HG03025 (cell line): ENCODE data around the gene CLDN4.
"Not testable (repeated sequence)": the region's sequence is repeated elsewhere in the genome, so short reads cannot be mapped to it uniquely, and the experiment has no call there.

Source experiments
- ATAC-seq: cut with Tn5 transposase; IDR thresholded peaks from one replicate; pipeline ENCODE4 v1.9.1; 2021; ENCODE audit warnings: mild to moderate bottlenecking, moderate library complexity; ENCODE audit not compliant: unreplicated experiment, low FRiP score

The CLDN4 gene

DNA sequence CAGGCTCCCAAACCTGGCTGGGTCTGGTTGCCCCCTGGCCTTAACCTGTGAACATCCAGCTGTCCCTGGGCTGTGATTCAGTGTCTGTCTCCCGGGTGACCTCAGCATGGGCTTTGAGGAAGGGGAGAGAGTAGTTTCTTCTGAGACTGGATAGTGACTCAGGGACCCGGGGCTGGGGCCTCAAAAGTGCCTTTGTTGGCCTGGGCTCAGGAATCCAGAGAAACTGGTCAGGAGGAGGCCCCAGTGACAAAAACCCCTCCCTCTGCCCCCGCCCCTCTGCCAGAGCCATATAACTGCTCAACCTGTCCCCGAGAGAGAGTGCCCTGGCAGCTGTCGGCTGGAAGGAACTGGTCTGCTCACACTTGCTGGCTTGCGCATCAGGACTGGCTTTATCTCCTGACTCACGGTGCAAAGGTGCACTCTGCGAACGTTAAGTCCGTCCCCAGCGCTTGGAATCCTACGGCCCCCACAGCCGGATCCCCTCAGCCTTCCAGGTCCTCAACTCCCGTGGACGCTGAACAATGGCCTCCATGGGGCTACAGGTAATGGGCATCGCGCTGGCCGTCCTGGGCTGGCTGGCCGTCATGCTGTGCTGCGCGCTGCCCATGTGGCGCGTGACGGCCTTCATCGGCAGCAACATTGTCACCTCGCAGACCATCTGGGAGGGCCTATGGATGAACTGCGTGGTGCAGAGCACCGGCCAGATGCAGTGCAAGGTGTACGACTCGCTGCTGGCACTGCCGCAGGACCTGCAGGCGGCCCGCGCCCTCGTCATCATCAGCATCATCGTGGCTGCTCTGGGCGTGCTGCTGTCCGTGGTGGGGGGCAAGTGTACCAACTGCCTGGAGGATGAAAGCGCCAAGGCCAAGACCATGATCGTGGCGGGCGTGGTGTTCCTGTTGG is at the start of gene CLDN4:
Gene CLDN4 (plus strand): TSS at position 316 of the 903 bp plus-strand sequence. CDS start 206 bp downstream, at position 522.
- ATAC-seq: no peak

DNA sequence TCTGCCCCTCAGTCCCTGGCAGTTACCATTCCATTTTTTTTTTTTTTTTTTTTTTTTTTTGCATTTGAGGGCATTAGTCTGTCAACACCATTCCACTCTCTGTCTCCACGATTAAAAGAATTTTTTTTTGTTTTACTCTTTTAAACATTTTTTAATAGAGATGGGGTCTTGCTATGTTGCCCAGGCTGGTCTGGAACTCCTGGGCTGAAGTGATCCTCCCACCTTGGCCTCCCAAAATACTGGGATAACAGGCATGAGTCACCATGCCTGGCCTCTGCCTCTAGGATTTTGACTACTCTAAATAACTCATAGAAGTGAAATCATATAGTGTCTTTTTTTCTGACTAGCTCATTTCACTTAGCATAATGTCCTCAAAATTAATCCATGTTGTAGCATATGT is 44.2 kb upstream of the CLDN4 start:
- no peak for ATAC-seq

DNA sequence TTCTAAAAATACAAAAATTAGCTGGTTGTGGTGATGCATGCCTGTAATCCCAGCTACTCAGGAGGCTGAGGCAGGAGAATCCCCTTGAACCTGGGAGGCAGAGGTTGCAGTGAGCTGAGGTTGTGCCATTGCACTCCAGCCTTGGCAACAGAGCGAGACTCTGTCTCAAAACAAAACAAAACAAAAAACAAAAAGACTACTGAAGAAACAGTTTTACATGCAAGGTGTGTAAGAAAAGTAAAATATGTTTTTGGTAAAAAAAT is 43.1 kb upstream of the CLDN4 start:
- ATAC-seq: not testable (repeated sequence)

DNA sequence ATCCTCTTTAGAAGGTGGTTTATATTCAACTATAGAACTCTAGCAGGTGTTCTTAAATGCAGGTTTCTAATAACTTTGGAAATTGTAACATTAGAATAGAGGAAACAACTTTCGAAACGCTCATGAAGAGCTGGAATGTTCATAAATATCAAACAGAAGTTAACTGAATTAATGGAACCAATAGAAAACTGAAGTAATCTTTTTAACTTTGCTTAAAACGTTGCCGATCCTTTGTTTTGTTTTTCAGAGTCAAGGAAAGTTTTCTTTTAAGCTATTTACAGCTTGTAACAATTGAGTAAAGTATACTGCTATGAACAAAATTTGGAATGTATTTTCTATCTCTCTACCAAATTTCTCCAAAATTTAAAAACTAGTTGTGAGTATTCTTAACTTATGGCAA is 41.7 kb upstream of the CLDN4 start:
- no peak for ATAC-seq

GRCh38 chr7:73791170-73791690 is 39.6 kb upstream of the CLDN4 start:
- not testable (repeated sequence) for ATAC-seq

- ATAC-seq: not testable (repeated sequence)
These were observed 35.6 kb upstream of the CLDN4 start for GRCh38 chr7:73795188-73795587.

DNA sequence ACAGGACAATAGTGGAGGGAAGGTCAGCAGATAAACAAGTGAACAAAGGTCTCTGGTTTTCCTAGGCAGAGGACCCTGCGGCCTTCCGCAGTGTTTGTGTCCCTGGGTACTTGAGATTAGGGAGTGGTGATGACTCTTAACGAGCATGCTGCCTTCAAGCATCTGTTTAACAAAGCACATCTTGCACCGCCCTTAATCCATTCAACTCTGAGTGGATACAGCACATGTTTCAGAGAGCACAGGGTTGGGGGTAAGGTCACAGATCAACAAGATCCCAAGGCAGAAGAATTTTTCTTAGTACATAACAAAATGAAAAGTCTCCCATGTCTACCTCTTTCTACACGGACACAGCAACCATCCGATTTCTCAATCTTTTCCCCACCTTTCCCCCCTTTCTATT is 34.1 kb upstream of the CLDN4 start:
- not testable (repeated sequence) for ATAC-seq

DNA sequence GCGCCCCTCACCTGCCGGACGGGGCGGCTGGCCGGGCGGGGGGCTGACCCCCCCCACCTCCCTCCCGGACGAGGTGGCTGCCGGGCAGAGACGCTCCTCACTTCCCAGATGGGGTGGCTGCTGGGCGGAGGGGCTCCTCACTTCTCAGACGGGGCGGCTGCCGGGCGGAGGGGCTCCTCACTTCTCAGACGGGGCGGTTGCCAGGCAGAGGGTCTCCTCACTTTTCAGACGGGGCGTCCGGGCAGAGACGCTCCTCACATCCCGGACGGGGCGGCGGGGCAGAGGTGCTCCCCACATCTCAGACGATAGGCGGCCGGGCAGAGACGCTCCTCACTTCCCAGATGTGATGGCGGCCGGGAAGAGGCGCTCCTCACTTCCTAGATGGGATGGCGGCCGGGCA is 33.6 kb upstream of the CLDN4 start:
- not testable (repeated sequence) for ATAC-seq

GRCh38 chr7:73799282-73800141 is 31.3 kb upstream of the CLDN4 start:
- no peak for ATAC-seq

GRCh38 chr7:73801577-73801976 is 29.2 kb upstream of the CLDN4 start:
- no peak for ATAC-seq

- no peak for ATAC-seq
These were observed 28.3 kb upstream of the CLDN4 start for GRCh38 chr7:73802459-73802858.

DNA sequence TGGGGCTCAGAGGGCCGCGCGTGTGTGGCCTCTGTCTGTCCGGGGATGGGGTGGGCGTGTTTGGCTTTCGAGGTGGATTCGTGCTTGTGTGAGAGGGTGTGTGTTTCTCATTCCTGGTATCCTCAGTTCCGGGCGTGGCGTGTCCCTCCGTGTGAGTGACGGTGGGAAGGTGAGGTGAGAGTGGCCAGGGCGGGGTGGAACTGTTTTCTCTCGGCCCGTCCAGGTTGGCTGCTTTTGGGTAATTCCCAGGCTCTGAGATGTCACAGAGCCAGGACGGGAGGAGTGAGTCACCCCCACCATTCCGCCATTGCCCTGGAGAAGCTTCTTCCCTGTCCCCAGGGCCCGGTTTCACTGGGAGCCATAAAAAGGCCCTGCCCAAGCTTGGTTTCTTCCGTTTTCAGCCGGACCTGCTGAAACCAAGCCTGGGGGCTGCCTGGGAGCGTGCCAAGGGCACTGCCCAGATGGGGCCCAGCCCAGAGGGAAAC is 21.3 kb upstream of the CLDN4 start:
- no peak for ATAC-seq

DNA sequence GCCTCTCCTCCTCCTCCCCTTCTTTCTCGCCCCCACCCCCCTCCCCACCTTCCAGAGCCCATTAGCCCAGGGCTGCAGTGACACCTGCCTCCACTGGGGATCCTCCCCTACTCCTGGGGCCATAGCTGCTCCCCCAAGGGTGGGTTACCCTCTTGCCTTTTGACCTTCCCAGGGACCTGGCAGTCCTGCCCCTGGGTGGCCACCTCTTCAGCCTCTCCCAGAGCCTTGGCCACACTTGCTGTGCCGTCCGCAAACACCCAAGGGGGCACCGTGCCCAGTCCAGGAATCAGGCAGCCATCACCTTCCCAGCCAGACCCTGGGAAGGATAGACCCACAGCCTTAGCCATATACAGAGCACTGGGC is 19.8 kb upstream of the CLDN4 start:
- ATAC-seq: no peak

DNA sequence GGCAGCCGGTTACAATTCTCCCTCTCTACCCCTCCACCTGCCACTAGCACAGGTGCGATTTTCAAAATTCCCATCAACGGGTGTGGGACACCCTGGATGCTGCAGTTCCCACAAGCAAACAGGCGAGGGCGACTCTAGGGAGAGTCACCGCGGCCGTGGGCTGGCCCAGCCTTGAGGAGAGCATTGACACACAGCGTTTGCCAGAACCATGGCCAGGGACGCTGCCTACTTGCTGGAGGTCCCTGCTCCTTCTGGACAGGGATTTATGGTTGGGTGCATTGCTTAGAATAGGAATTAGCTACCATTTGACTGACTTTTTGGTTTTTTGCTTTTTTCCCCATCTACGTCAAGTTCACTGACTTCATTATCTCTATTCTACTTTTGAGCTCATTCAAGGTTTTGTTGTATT is 19.0 kb upstream of the CLDN4 start:
- no peak for ATAC-seq

DNA sequence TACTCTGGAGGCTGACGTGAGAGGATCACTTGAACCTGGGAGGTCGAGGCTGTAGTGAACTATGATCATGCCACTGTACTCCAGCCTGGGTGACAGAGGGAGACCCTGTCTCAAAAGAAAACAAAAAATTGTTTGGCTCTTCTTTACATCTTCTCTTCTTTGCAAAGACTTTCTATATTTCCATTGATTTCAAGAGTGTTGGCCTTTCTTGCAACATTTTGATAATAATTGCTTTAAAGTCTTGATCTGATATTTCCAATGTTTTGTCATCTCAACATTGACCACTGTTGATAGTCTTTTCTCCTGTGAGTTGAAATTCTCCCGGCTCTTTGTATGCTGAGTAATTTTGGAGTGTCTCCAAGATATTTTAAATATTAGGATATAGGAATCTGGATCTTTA is 17.8 kb upstream of the CLDN4 start:
- ATAC-seq: no peak

DNA sequence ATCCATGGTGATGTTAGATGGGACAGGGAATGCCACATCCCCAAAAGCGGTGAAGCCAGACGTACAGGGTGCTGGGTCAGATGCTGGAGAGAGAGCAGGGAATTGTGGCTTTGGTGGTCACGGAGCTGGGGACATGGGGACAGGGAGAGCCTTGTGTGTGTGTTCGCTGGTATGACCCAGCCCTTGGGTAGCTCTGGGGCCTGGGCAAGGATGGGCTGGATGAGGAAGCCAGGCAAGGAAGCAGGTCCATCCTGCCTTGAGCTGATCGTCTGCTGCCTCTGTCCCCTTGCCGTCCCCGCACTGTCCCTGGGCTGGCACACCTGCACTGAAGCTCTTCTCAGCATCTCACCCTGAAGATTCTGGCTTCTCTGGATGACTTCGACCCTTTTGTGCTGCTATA is 15.4 kb upstream of the CLDN4 start:
- ATAC-seq: no peak

DNA sequence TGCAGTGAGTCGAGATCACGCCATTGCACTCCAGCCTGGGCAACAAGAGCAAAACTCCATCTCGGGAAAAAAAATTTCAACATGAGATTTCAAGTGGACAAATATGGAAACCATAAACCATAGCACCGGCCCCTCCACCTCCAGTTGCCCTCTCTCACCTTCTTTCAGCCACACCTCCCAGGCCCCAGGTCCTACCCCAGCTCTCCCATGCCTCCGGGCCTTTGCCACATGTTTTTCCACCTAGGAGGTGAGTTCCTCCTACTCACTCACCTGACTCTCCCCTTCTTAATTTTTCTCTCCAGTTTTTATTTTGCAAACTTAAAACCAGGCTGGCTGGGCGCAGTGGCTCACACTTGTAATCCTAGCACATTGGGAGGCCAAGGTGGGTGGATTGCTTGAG is 13.7 kb upstream of the CLDN4 start:
- no peak for ATAC-seq

DNA sequence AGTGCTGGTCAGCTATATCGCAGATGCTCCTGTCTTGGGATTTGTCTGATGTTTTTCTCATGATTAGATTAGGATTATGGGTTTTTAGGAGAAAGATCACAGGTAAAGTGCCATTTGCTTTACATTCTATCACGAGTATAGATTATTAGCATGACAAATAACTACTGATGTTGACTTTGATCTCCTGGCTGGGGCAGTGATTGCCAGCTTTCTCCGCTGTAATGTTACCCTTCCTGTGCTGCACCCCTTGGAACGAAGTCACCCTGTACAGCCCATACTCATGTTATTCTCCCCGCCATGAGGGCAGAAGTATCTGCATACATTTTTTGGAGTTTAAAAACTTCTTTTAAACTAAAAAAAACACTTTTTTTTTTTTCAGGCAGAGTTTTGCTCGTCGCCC is 10.8 kb upstream of the CLDN4 start:
- no peak for ATAC-seq

DNA sequence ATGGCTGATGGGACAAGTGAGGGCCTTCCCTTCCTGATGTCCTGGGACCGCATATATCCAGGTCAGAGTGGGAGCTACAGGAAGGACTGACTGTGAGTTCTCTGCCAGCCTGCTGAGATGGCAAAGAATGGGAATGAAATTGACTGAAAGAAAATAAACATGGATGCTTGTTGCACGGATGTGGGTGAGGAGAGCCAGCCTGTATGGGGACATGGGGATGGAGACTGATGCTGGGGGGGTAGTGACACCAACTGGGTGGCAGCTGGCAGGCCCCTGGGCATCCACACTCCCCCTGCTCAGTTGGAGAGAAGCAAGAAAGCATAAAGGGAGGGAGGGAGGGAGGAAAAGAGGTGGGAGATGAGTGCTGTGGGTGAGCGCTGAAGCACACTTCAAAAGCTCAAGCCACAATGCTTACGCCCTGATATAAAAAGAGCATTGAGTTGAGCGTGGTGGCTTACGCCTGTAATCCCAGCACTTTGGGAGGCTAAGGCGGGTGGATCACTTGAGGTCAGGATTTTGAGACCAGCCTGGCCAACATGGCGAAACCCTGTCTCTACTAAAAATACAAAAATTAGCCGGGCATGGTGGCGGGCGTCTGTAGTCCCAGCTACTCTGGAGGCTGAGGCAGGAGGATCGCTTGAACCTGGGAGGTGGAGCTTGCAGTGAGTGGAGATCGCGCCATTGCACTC is 9.1 kb upstream of the CLDN4 start:
- ATAC-seq: not testable (repeated sequence)

DNA sequence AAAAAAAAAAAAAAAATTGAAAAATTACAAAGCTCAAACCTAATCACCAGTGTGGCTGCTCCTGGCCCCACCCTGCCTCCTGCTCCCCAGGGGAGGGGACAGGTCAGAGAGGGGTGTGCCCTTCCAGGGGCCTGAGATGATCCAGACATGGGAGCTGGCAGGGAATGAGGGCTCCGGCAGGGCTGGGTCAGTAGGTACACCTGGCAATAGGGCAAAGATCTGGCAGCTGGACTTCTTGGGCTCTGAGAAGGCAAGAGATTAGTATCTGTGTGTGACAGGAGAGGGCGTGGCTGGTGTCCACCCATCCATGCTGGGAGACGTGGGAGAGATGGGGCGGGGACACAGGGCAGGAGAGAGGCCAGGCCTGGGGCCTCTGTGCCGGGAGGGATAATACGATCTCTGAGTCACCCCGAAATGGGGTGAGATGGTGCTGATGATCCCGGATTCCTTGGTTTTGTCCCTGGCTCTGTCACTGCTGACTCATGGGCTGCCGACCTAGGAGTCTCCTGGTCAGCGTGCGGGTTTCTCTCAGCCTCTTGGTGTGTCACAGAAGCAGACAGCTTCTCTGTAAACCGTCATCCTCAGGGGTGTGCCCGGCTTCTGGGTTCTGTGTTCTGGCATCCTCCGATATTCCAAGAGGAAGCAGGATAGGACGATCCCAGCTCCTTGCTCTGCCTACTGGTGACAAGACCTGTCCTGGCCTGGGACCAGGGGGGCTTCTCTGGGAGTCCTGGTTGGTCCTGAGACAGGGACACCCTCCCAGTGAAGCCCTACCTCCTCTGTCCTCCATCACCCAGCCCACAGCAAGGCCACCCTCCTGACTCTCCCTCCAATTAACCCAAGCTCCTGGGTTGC is 8.2 kb upstream of the CLDN4 start:
- ATAC-seq: no peak
